Measurements from ENCODE around the gene PTGES. TPM values are rescaled to one million over a fixed set of nuclear protein-coding genes. Genes with fewer than 3 reads are reported as not detected.
A peak's percentile ranks its signal among the peaks of the same experiment; 100 is the strongest.
"Not testable (repeated sequence)": the region's sequence is repeated elsewhere in the genome, so short reads cannot be mapped to it uniquely, and the experiment has no call there.

PTGES gene
- total RNA-seq, 1 donor from 2014 or later, result 2.5 TPM

GRCh38 chr9:129776938-129777768 is 24.3 kb upstream of the PTGES start:
- peaks cover 9% of the 10 kb centered on the region for H3K27me3 ChIP-seq (ENCODE audit: insufficient read depth, low read length)
- no peak overlapping the region for H3K4me3 ChIP-seq (ENCODE audit: insufficient read depth, low read depth, low read length)
- H3K27ac ChIP-seq (ENCODE audit: low read depth, low read length), result peak overlapping the region; percentile 67
- FAIRE-seq, result no peak
- H2AFZ ChIP-seq (ENCODE audit: low read depth, low read length), result peak overlapping the region; percentile 42
- TF ChIP-seq EZH2 (IDR thresholded peaks at IDR 0.05; ENCODE audit: insufficient read depth, low read length) (no peak), CTCF (IDR thresholded peaks at IDR 0.05; ENCODE audit: insufficient read depth, low read depth, low read length) (no peak)
- H3K79me2 ChIP-seq (ENCODE audit: insufficient read depth, low read length), result no peaks in the 10 kb centered on the region
- peaks cover 16% of the 10 kb centered on the region for H3K27me3 Mint-ChIP-seq (ENCODE audit: low read depth, unreplicated experiment)
- H3K36me3 ChIP-seq (ENCODE audit: insufficient read depth, low read length), result no peaks in the 10 kb centered on the region
- no peaks in the 10 kb centered on the region for H3K36me3 Mint-ChIP-seq (ENCODE audit: low read depth, unreplicated experiment)
- H3K4me3 Mint-ChIP-seq (ENCODE audit: unreplicated experiment), result peak overlapping the region; percentile 6
- H3K4me1 ChIP-seq (ENCODE audit: insufficient read depth, low read length), result peaks cover 18% of the 10 kb centered on the region
- peak overlapping the region; percentile 58 for H3K9ac ChIP-seq (ENCODE audit: low read length)
- H3K4me1 Mint-ChIP-seq (ENCODE audit: low read depth, unreplicated experiment), result peaks cover 8% of the 10 kb centered on the region
- peak; percentile 99 for DNase-seq (ENCODE audit: low read depth)
- peaks cover 3% of the 10 kb centered on the region for H3K9me3 Mint-ChIP-seq (ENCODE audit: unreplicated experiment)
- H3K9me3 ChIP-seq (ENCODE audit: insufficient read depth, low read depth, low read length), result no peaks in the 10 kb centered on the region
- H3K4me2 ChIP-seq (ENCODE audit: low read length), result peak overlapping the region; percentile 76
- no peaks in the 10 kb centered on the region for H4K20me1 ChIP-seq (ENCODE audit: insufficient read depth, low read length)
- peak overlapping the region; percentile 89 for H3K27ac Mint-ChIP-seq (ENCODE audit: unreplicated experiment)

GRCh38 chr9:129776566-129776937 is 23.7 kb upstream of the PTGES start:
- H3K4me3 Mint-ChIP-seq (ENCODE audit: unreplicated experiment), result no peak overlapping the region
- H3K27ac Mint-ChIP-seq (ENCODE audit: unreplicated experiment), result peak overlapping the region; percentile 89
- H3K27me3 ChIP-seq (ENCODE audit: insufficient read depth, low read length), result peaks cover 9% of the 10 kb centered on the region
- no peaks in the 10 kb centered on the region for H3K79me2 ChIP-seq (ENCODE audit: insufficient read depth, low read length)
- no peaks in the 10 kb centered on the region for H3K9me3 ChIP-seq (ENCODE audit: insufficient read depth, low read depth, low read length)
- FAIRE-seq, result no peak
- TF ChIP-seq EZH2 (IDR thresholded peaks at IDR 0.05; ENCODE audit: insufficient read depth, low read length), result no peak
- TF ChIP-seq CTCF (IDR thresholded peaks at IDR 0.05; ENCODE audit: insufficient read depth, low read depth, low read length), result no peak
- no peak overlapping the region for H3K4me3 ChIP-seq (ENCODE audit: insufficient read depth, low read depth, low read length)
- peak overlapping the region; percentile 76 for H3K4me2 ChIP-seq (ENCODE audit: low read length)
- peaks cover 3% of the 10 kb centered on the region for H3K9me3 Mint-ChIP-seq (ENCODE audit: unreplicated experiment)
- H3K4me1 ChIP-seq (ENCODE audit: insufficient read depth, low read length), result peaks cover 18% of the 10 kb centered on the region
- peak overlapping the region; percentile 42 for H2AFZ ChIP-seq (ENCODE audit: low read depth, low read length)
- peaks cover 8% of the 10 kb centered on the region for H3K4me1 Mint-ChIP-seq (ENCODE audit: low read depth, unreplicated experiment)
- no peaks in the 10 kb centered on the region for H3K36me3 Mint-ChIP-seq (ENCODE audit: low read depth, unreplicated experiment)
- H3K9ac ChIP-seq (ENCODE audit: low read length), result peak overlapping the region; percentile 58
- no peaks in the 10 kb centered on the region for H4K20me1 ChIP-seq (ENCODE audit: insufficient read depth, low read length)
- H3K27me3 Mint-ChIP-seq (ENCODE audit: low read depth, unreplicated experiment), result peaks cover 15% of the 10 kb centered on the region
- H3K36me3 ChIP-seq (ENCODE audit: insufficient read depth, low read length), result no peaks in the 10 kb centered on the region
- peak; percentile 23 for DNase-seq (ENCODE audit: low read depth)
- peak overlapping the region; percentile 67 for H3K27ac ChIP-seq (ENCODE audit: low read depth, low read length)

- H3K4me1 ChIP-seq (ENCODE audit: insufficient read depth, low read length), result peaks cover 18% of the 10 kb centered on the region
- H3K9ac ChIP-seq (ENCODE audit: low read length); H3K79me2 ChIP-seq (ENCODE audit: insufficient read depth, low read length); H3K27ac ChIP-seq (ENCODE audit: low read depth, low read length); DNase-seq (ENCODE audit: low read depth); H4K20me1 ChIP-seq (ENCODE audit: insufficient read depth, low read length); H3K4me3 ChIP-seq (ENCODE audit: insufficient read depth, low read depth, low read length); H3K9me3 Mint-ChIP-seq (ENCODE audit: unreplicated experiment); H3K27ac Mint-ChIP-seq (ENCODE audit: unreplicated experiment); H3K4me3 Mint-ChIP-seq (ENCODE audit: unreplicated experiment); H3K9me3 ChIP-seq (ENCODE audit: insufficient read depth, low read depth, low read length); H3K4me1 Mint-ChIP-seq (ENCODE audit: low read depth, unreplicated experiment); H3K27me3 ChIP-seq (ENCODE audit: insufficient read depth, low read length); H3K4me2 ChIP-seq (ENCODE audit: low read length); H2AFZ ChIP-seq (ENCODE audit: low read depth, low read length); H3K36me3 ChIP-seq (ENCODE audit: insufficient read depth, low read length); H3K36me3 Mint-ChIP-seq (ENCODE audit: low read depth, unreplicated experiment); FAIRE-seq: not testable (repeated sequence)
- peaks cover 15% of the 10 kb centered on the region for H3K27me3 Mint-ChIP-seq (ENCODE audit: low read depth, unreplicated experiment)
These were observed 23.3 kb upstream of the PTGES start for GRCh38 chr9:129776096-129776495.
